ENCODE data around the gene IER5L.

Gene IER5L

GRCh38 chr9:129140397-129141065, 37.5 kb downstream of the IER5L start:
- in situ Hi-C loops (cut with HindIII; ENCODE audit: low sequenced_read_pairs) = no loop called here

GRCh38 chr9:129139993-129140396, 38.1 kb downstream of the IER5L start:
- in situ Hi-C loops (cut with HindIII; ENCODE audit: low sequenced_read_pairs) = loop anchor here (10.0 kb wide), 1 partner anchor 635 kb away; no protein-coding TSS in a partner anchor

- in situ Hi-C loops (cut with HindIII; ENCODE audit: low sequenced_read_pairs) = loop anchor here (10.0 kb wide), 1 partner anchor 635 kb away; no protein-coding TSS in a partner anchor
Observed at GRCh38 chr9:129139233-129139992, 38.6 kb downstream of the IER5L start.

GRCh38 chr9:129138476-129139232, 39.4 kb downstream of the IER5L start:
- in situ Hi-C loops (cut with HindIII; ENCODE audit: low sequenced_read_pairs) = loop anchor here (10.0 kb wide), 1 partner anchor 636 kb away; no protein-coding TSS in a partner anchor

GRCh38 chr9:129138144-129138462, 40.0 kb downstream of the IER5L start:
- in situ Hi-C loops (cut with HindIII; ENCODE audit: low sequenced_read_pairs) = loop anchor here (10.0 kb wide), 1 partner anchor 637 kb away; no protein-coding TSS in a partner anchor

- in situ Hi-C loops (cut with HindIII; ENCODE audit: low sequenced_read_pairs) = loop anchor here (10.0 kb wide), 1 partner anchor 637 kb away; no protein-coding TSS in a partner anchor
Observed at GRCh38 chr9:129137292-129138143, 40.5 kb downstream of the IER5L start.

- in situ Hi-C loops (cut with HindIII; ENCODE audit: low sequenced_read_pairs) = loop anchor here (10.0 kb wide), 1 partner anchor 638 kb away; no protein-coding TSS in a partner anchor
Observed at GRCh38 chr9:129136446-129137035, 41.5 kb downstream of the IER5L start.

- in situ Hi-C loops (cut with HindIII; ENCODE audit: low sequenced_read_pairs) = loop anchor here (10.0 kb wide), 1 partner anchor 639 kb away; no protein-coding TSS in a partner anchor
Observed at GRCh38 chr9:129135476-129135875, 42.6 kb downstream of the IER5L start.

- in situ Hi-C loops (cut with HindIII; ENCODE audit: low sequenced_read_pairs) = loop anchor here (10.0 kb wide), 1 partner anchor 642 kb away; no protein-coding TSS in a partner anchor
Observed at GRCh38 chr9:129133082-129133481, 45.0 kb downstream of the IER5L start.

GRCh38 chr9:129131300-129132145, 46.5 kb downstream of the IER5L start:
- in situ Hi-C loops (cut with HindIII; ENCODE audit: low sequenced_read_pairs) = loop anchor here (10.0 kb wide), 1 partner anchor 643 kb away; no protein-coding TSS in a partner anchor

GRCh38 chr9:129130791-129131190, 47.3 kb downstream of the IER5L start:
- in situ Hi-C loops (cut with HindIII; ENCODE audit: low sequenced_read_pairs) = loop anchor here (10.0 kb wide), 1 partner anchor 644 kb away; no protein-coding TSS in a partner anchor

GRCh38 chr9:129130271-129130670, 47.8 kb downstream of the IER5L start:
- in situ Hi-C loops (cut with HindIII; ENCODE audit: low sequenced_read_pairs) = loop anchor here (10.0 kb wide), 1 partner anchor 645 kb away; no protein-coding TSS in a partner anchor

- in situ Hi-C loops (cut with HindIII; ENCODE audit: low sequenced_read_pairs) = no loop called here
Observed at GRCh38 chr9:129128689-129129088, 49.4 kb downstream of the IER5L start.

GRCh38 chr9:129126749-129127618, 51.1 kb downstream of the IER5L start:
- in situ Hi-C loops (cut with HindIII; ENCODE audit: low sequenced_read_pairs) = no loop called here

Measured in DLD1 (cell line).